GM12874 (cell line): Measurements from ENCODE around the gene SLC44A1.

Experiments used
- CTCF ChIP-seq: IDR thresholded peaks from 2 replicates; pipeline ENCODE4 v1.5.1; 2011; ENCODE audit warnings: low read depth, mild to moderate bottlenecking, control low read depth, low read length, moderate library complexity; ENCODE audit not compliant: insufficient read depth

Gene SLC44A1

GRCh38 chr9:105293408-105293807 is 49.0 kb downstream of the SLC44A1 start:
- TF ChIP-seq CTCF, result no peak

- TF ChIP-seq CTCF, result no peak
Observed at GRCh38 chr9:105295201-105295550, 50.7 kb downstream of the SLC44A1 start.

GRCh38 chr9:105295986-105296385 is 51.5 kb downstream of the SLC44A1 start:
- no peak for TF ChIP-seq CTCF

GRCh38 chr9:105296445-105296844 is 52.0 kb downstream of the SLC44A1 start:
- TF ChIP-seq CTCF, result no peak

DNA sequence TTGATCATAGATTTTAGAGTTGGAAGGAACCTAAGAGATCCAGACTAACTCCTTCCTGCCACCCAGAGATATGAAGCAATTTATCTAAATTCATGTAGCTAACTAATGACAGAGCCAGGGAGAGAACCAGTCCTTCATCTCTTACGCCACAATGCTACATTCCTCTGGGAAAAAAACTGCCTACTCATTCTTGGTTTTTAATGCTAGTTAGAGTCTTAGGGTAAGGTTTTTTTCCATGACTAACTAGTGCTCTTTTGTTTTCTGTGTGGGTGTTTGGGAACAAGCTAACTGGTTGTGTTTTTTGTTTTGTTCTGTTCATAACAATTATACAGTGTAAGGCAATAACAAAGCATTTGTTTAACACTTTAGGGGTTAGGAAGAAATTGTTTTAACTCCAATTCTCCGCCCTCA is 52.4 kb downstream of the SLC44A1 start:
- TF ChIP-seq CTCF, result no peak

GRCh38 chr9:105297442-105298075 is 53.1 kb downstream of the SLC44A1 start:
- TF ChIP-seq CTCF, result no peak

- TF ChIP-seq CTCF, result no peak
Observed at GRCh38 chr9:105299190-105299854, 54.9 kb downstream of the SLC44A1 start.

GRCh38 chr9:105302728-105303127 is 58.3 kb downstream of the SLC44A1 start:
- no peak for TF ChIP-seq CTCF
